Coronary artery (tissue), 2 donors: ENCODE measurements around the gene MICAL3.

Source experiments
- DNase-seq: peaks from one replicate; pipeline ENCODE4 v3.0.0-alpha.2; 2017; ENCODE audit warnings: low spot score
- H3K27ac ChIP-seq, 2 donors: fragments of 200-600 bp; sonication (generic); one replicate each; pipeline ENCODE4 v1.5.1; 2016 to 2019
- H3K4me3 ChIP-seq: fragments of 200-600 bp; sonication (generic); 2 replicates; pipeline ENCODE4 v1.5.1; 2016; ENCODE audit warnings: mild to moderate bottlenecking, moderate library complexity
- TF ChIP-seq, protein P1 (sequence below): fragments of 200-600 bp; sonication (generic); IDR thresholded peaks from one replicate; pipeline ENCODE4 v1.5.1; 2019; ENCODE audit warnings: antibody characterized with exemption

MICAL3 gene

GRCh38 chr22:17915676-17916075 lies 108.7 kb downstream of the MICAL3 start:
- H3K27ac ChIP-seq, result no peak overlapping the region
- TF ChIP-seq, protein P1, sequence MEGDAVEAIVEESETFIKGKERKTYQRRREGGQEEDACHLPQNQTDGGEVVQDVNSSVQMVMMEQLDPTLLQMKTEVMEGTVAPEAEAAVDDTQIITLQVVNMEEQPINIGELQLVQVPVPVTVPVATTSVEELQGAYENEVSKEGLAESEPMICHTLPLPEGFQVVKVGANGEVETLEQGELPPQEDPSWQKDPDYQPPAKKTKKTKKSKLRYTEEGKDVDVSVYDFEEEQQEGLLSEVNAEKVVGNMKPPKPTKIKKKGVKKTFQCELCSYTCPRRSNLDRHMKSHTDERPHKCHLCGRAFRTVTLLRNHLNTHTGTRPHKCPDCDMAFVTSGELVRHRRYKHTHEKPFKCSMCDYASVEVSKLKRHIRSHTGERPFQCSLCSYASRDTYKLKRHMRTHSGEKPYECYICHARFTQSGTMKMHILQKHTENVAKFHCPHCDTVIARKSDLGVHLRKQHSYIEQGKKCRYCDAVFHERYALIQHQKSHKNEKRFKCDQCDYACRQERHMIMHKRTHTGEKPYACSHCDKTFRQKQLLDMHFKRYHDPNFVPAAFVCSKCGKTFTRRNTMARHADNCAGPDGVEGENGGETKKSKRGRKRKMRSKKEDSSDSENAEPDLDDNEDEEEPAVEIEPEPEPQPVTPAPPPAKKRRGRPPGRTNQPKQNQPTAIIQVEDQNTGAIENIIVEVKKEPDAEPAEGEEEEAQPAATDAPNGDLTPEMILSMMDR, result no peak
- H3K4me3 ChIP-seq, result no peak overlapping the region
- DNase-seq, result no peak

- DNase-seq, result no peak
- TF ChIP-seq, protein P1, result no peak
- H3K4me3 ChIP-seq, result no peak overlapping the region
- no peak overlapping the region for H3K27ac ChIP-seq
Observed at GRCh38 chr22:17915188-17915587, 109.2 kb downstream of the MICAL3 start.

GRCh38 chr22:17914474-17914873 lies 109.9 kb downstream of the MICAL3 start:
- TF ChIP-seq, protein P1, result no peak
- no peak for DNase-seq
- no peak overlapping the region for H3K4me3 ChIP-seq
- H3K27ac ChIP-seq, result no peak overlapping the region

GRCh38 chr22:17913801-17914347 lies 110.5 kb downstream of the MICAL3 start:
- DNase-seq, result no peak
- H3K4me3 ChIP-seq, result no peak overlapping the region
- TF ChIP-seq, protein P1, result no peak
- no peak overlapping the region for H3K27ac ChIP-seq

DNA sequence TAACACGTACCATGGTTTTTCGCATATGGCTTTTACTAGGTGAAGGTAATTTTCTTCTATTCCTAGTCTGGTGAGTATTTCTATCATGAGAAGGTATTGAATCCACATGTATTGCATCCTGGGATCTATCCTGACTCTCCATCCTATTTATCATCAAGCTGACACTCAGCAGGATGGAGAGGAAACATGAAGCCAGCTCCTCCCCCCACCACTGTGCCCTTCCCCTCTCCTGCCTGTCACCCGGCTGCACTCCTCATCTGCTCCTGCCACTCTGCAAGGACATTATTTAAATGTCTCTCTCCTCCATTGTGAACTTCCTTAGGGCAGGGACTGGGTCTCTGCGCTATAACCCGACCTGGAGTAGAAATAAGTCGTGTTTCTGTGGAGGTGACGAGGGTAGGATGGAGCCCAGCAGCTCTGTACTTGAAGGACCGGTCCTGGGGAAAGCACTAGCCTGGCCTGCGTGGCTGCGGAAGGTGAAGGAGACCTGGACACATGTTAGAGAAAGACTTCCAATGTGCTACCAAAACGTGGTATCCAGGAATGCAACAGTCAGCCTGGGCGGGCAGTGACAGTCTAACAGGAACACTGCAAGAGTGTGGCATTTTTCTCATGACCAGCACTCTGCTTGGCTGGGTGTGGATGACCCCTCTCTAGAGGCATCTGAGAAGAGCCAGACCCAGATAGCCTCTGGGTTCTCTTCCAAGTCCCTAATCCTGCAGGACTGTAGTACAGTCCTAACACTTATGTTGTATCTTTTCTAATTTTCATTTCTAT lies 111.2 kb downstream of the MICAL3 start:
- no peak for DNase-seq
- H3K4me3 ChIP-seq, result no peak overlapping the region
- peak overlapping the region in 1 of 2 donors; percentile 17 for H3K27ac ChIP-seq
- TF ChIP-seq, protein P1, result no peak

DNA sequence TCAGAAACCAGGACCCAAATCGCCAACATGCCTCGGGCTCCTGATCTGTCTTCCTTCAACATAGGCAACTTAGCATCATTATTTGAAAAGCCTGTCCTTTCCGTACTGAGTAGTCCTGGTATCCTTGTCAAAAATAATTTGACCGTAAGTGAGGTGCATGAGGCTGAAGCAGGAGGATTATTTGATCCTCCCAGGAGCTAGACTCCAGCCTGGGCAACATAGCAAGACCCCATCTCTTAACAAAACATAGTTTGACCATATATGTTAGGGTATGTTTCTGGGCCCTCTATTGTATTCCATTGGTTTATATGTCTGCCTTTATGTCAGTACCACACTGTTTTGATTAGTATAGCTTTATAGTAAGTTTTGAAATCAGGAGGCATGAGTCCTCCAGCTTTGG lies 112.5 kb downstream of the MICAL3 start:
- no peak overlapping the region for H3K4me3 ChIP-seq
- TF ChIP-seq, protein P1, result no peak
- peak overlapping the region; percentile 74 to 79 for H3K27ac ChIP-seq
- DNase-seq, result no peak

- DNase-seq, result no peak
- Histone ChIP-seq H3K27ac (peak overlapping the region; percentile 74 to 79), H3K4me3 (no peak overlapping the region)
- TF ChIP-seq, protein P1, result no peak
Observed at GRCh38 chr22:17911312-17911705, 113.1 kb downstream of the MICAL3 start.
